SW 1271 (cell line): ENCODE results near the gene CES1.
"Not testable (repeated sequence)": the region's sequence is repeated elsewhere in the genome, so short reads cannot be mapped to it uniquely, and the experiment has no call there.

ENCODE experiments used
- DNase-seq, 2 experiments: peaks; one replicate each; lab custom pipeline; 2025; lab: John Stamatoyannopoulos, UW

CES1 gene

DNA sequence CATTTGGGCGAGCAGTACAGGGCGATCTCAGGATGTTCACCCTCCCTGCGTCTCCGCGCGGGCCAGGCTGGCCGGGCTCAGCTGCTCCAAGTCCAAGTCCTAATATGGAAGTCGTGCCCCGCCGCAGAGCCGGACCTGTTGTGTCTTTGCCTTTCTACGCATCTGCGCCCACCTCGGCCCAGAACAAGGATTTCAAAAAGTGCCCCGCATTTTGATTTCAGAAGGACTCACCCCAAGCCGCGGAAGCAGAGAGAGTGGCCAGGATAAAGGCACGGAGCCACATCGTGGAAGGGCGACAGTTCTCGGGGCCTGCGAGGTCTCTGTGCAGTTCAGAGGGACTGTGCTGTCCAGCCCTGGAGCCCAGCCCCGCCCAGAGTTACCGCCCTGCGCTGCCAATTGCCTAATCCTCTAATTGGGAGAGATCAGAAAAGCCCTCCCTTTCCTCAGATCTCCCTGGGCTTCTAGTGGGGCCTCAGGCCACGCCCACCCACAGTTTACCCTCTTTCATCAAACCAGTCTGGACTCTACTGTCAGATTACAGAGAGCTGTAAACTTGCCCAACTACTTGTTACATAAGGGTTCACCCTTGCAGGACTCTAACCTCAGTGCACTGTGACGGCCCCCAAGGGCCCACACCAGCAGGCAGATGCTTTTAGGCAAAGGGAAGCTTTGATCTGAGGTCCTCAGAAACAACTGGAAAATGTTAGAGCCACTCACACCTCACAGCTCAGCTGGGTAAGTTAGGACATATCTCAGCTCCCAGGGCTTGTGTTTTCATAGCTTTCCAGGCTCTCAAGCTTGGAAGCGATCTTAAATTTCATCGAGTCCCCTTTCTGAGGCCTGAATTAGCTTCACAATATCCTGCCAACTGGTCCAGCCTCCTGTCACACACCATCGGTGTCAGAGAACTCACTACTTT, at the start of gene CES1:
Gene CES1 (minus strand): TSS at position 324 of the 919 bp plus-strand sequence. CDS start 41 bp downstream, at position 283.
- DNase-seq, result no peak

DNA sequence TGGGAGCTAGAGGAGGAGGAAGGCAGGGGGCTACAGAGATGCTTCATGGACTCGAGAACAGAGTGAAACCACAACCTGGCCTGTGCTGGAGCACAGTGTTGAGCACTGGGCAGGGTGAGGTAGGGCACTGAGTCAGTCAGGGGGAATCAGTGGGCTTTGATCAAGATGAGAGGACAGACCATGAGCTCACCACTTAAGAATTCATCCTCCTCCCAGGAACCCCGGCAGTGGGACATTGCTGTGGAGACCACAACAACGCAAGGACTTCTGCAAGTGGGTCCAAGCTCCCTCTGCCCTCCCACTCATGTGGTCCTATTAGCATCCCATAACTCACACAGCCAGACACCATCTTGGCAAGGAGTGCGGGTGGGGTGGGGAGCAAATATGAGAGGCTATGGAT, 44.0 kb upstream of the CES1 start:
- DNase-seq, result no peak

DNA sequence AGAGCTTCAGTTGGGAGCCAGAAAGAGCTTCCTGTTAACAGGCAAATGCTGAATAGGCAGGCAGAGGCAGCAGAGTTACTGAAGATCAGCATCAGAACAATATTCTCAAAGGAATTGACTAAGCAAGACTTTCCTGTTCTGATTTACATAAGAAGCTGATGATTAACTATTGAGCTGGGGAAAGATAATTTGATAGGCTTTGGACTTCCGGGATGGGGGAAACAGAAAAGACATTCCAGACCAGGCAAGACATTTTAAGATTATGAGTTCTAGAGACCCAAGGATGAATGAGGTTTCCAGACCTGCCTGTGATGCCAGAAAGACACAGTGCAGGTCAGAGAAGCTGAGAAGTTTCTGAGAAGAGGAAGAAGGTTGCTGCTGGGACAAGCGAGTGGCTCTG, 42.4 kb upstream of the CES1 start, which contains the start of gene CES5A:
Gene CES5A (minus strand): TSS at position 101 of the 400 bp plus-strand sequence. CDS start 152 bp downstream, outside the sequence.
- DNase-seq, result no peak

DNA sequence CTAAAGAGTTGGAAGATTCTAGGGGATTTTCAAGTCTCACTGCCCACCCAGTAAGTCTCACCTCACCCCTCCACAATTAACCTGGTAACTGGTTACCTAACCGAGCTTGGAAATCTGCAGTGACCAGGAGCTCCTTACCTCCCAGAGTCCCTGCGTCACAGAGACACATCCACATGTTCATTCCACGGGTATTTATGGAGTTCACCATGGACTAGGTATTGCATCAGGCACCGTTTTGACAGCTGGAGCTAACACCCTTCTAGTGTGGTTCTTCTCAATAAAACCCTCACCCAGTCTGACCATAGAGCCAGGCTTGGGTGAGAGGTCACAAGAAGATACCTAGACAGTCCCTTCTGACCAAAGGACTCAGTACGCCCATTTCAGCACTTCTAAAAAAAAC, 40.2 kb upstream of the CES1 start:
- no peak for DNase-seq

DNA sequence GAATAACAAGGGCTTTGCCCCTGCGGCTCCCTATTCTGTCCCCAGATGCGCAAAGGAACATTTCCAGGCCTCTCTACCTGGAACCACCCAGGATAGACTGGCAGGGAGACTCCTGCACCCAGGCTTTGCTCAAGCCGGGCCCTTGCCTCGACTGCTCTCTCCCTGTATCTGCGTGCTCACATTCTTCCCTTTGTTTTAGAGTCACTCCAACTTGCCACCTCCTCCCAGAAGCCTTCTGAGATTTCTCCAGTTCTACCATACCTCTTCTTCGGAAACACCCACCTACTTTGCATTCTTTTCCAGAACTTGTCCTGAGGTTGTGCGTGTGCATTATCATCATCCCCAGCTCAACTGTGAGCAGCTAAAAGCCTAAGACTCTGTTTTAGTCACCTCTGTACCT, 39.2 kb upstream of the CES1 start:
- no peak for DNase-seq

DNA sequence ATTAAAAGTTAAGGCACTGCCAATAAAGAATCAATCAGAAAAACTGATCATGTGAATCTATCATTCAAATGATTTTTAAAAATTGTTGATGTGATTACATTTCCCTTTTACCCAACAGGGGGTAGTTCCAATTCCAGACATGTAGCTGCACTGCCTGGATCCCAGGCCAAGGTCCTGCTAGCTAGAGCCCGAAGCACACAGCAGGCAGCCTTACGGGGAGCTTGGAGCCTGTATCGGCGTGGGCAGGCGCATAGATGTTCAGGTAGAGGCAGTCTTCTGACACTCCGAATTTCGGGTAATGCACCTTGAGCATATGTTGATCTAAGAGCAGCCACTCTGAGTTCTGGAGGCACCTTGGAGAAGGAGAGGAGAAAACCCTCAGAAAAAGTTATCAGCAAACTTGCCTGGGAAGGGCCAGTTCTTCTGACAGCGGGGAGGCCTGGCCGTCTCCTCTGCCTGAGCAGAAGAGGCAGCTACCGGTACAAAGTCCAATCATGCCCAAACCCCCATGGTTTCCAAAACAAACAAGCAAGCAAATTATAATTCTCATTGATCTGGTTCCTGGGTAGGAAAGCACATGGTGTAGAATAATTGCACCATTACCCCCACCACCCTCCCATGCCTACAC, 38.6 kb upstream of the CES1 start:
- no peak for DNase-seq

DNA sequence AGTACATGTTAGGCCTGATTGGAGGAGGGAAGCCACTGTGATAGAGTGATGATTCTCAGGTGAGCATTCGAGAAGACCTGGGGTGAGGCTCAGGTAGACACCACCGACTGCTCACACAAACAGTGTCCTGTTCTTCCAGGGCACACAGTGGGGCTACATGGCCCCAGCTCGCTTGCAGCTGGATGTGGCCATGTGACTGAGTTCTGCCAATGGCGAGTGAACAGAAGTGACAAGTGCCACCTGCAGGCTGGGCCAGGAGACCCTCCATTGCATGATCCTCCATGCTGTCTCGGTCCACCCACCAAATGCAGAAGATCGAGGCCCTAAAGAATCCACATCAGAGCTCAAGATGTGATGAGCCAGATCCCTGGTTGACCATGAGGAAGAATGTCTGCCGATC, 36.1 kb upstream of the CES1 start:
- DNase-seq, result no peak

DNA sequence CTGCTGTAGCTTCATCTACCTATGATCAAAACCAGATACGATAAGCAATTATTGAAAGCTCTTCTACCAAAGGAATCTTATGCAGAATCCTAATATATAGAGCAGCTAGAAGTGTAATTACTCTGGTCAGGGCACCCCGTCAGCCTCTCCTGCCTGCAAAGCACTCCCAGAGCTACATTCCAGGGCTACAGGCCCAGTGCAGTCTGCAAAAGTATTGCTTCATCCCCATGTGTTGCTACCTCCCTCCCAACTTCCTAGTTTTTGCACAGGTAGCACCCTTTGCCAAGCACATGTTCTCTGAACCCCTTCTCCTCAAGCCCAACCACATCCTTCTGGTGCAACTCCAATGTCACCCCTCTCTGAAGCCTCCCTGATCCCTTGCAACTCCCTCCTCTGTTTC, 35.2 kb upstream of the CES1 start:
- no peak for DNase-seq

DNA sequence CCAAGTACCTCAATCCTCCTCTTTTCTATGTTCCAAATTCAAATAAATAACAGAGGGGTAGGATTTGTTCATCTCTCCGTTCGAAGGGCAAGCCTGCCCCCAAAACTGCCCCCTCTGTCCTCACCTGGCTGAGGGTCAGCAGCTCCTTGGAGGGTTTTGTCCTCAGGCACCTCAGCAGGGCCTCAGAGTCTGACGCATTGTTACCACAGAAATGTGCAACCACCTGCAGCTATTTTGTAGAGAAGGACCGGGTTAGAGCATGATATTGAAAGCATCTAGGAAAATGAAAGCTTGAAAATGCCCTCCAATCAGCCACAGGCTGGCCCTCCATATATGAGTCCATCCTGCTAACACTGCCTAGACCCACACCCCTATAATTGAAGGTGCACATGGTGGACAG, 28.4 kb upstream of the CES1 start:
- DNase-seq, result no peak

DNA sequence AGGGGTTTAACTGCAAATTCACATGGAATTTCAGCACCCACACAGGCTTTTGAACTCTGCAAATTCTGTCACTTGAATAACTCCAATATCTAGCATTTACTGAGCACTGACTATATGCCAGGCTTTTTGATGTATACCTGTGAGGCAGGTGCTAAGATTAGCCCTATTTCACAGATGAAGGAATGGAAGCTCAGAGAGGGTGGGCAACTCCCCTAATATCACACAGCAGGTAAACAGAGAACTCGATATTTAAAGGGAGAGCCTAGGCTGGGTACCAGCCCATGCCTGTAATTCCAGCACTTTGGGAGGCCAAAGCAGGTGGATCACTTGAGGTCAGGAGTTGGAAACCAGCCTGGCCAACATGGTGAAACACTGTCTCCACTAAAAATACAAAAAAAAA, 24.8 kb upstream of the CES1 start:
- DNase-seq, result not testable (repeated sequence)

DNA sequence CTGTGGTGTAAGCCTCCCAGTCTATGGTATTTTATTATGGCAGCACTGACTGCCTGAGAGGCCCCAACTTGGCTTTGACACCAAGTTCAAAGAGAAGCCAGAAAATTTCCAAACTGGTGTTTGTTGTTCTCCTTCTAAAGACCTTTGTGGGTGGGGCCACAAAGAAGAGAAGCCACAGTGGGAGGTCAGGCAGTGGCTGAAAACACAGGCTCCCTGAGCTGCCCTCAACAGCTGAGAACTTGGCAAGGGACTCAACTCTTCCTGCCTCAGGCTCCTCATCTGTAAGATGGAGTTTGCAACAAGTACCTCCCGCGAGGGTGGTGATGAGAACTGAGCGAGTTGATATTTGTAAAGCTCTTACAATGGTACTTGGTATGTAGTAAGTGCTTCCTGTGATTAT, 24.1 kb upstream of the CES1 start:
- no peak for DNase-seq

DNA sequence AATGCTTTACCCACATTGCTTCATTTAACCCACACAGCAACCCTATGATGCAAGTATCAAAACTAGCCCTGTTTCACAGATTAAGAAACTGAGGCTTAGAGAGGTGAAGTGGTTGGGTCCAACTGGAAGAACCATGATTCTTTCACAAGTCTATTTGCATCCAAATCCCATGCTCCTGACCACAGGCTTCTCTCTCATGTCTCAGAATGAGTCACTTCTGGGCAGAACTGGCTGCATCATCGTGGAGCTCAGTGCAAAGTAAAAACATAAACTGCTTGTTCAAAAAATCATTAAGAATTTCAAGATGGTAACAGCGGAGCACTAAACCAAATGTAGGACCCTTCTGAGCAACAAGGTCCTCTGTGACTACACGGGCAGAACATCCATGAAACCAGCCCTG, 20.2 kb upstream of the CES1 start:
- DNase-seq, result no peak

DNA sequence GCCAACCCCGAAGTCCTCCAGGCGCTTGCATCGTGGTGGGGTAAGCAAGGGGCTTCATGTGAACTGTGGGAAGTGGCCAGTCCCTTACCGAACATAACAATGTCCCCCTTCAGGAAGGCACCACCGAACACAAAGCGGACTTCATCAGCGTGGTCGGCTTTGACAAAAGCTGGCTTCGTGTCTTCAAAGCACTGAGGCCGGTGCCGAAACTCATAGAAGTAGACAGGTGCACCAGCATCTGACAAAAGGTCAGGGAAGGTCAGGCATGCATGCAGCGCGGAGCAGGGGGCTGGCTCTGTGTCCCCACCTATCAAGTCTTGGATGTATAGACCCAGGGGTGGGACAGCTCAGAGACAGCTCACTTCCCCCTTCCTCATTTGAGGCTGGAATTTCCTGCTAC, 16.6 kb upstream of the CES1 start:
- DNase-seq, result no peak

DNA sequence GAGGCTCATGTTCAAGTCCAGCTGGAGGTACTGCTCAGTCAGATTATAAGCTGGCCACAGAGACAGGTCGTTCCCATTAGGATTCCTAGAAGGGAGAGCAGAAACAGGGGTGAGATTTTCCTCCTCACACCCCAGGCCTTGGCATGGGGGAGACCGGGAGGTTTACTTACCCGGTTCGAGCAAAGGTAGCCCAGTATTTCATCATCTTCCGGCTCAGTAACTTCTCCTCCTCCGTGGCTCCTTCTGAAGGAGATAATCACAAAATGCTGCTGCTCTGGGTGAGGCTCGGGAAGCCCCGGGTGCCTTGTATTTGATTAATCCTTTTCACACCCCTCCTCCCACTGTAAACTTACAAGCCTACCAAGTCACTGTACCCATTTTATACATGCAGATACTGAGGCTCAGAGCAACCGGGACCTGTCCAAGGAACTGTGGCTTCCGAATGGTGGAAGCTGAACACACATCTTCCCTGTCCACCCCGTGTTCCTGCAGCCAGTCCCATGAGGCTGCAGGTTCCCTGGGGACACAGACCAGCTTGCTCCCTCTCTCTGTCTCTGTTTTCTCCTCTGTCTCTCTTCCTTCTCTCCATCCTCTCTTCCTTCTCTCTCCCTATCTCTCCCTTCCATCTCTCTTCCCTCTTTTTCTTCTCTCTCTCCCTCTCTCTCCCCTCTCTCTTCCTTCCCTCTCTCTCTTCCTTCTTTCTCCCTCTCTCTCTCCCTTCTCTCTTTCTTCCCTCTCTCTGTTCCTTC, 13.9 kb upstream of the CES1 start:
- no peak for DNase-seq

DNA sequence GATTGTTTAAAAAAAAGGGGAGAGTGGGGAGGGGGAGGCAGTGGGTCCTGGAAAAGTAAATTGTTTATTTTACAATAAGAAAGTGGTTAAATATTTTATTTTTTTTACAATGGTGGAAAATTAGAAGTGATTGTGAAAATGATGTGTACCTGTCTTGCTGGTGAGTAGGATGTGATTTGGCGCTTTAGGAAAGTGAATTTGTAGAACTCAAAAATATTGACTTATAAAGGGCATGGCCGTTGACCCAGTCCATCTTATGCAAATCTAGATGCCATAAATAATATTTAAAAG, 10.2 kb upstream of the CES1 start:
- DNase-seq, result no peak

DNA sequence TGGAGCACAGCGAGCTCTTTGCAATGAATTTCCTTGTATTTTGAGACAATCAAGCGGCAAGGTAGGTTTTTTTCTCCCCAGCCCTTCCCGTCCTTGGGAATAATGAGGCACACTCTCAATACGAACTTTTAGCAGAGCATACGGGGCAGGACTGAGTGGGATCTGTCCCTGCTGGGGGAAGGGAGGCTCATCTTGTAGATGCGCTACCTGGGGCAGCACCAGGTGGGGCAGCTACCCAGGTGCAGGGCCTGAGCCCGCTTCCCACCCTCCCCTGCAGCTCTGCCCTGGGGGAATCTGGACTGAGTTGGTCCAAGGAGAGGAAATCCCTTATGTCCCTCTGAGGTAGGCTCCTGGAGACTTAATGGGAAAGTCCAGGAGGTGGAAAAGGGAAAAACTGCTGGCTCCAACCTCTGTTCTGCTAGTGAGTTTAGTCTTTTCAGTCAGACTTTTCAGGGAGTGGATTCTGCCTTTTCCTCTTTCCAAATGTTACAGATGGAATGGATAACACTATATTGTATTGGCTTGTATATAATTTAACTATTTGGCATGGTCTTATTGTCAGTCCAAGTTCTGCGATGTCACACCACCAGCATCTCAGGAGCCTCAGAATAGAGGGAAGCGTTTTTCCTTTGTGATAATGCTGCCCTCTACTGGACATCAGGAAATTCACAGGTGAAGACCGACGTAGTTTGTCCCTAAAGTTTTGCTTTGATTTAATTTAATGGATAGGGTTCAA, 9.6 kb upstream of the CES1 start:
- DNase-seq, result peak in 1 of 2 experiments; percentile 16

DNA sequence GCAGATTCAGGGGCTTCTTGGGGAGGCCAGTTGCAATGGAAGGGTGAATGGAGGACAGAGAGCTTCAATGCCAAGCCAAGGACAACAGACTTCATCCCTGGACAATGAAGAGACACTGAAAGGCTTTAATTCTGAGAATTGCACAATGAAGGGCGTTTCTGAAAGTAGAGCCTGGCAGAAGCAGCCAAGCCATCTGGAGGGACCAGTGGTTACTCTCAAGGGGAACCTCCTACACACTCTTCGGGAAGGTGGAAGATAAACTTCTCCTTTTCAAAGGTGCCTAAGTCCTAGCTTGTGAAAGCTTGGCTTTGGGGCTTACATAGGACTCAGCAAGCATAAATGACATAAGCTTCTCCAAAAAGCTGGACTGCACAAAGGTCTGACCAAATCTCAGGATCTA, 6.2 kb upstream of the CES1 start:
- no peak for DNase-seq

DNA sequence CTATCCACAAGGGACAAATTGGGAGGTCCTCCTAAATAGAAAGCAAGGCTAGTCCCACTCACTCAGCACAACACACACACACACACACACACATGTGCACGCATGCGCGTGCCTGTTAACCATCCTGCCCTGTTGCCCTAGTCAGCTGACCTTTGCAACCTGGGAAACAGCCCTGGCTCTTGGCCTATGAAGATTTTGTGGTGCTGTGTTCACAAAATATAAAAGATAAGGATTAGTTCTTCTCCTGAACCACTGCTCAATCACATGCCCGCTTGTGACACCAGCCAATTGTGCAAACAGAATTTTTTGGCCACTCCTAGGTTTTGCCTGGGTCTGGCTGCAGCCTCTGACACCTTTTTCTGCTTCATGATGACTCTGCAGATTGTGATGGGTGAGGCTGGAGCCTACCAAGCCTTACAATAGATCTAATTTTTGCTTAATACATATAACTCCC, 3.3 kb upstream of the CES1 start:
- no peak for DNase-seq

DNA sequence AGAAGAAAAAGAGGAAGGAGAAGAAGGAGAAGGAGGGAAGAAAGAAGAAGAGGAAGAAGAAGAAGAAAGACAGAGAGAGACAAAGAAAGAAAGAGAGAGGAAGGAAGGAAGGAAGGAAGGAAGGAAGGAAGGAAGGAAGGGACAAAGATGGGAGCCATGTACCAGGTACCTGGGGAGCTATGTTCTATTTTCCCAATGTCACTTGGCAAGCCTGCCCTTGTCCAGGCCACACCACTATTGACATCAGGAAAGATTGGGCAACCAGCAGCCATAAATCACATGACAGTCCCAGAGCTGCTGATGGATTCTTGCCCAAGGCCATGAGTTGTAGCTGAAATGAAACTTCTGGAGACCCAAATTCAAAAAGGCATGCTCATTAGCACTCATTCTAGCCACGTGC, 2.7 kb upstream of the CES1 start:
- no peak for DNase-seq

DNA sequence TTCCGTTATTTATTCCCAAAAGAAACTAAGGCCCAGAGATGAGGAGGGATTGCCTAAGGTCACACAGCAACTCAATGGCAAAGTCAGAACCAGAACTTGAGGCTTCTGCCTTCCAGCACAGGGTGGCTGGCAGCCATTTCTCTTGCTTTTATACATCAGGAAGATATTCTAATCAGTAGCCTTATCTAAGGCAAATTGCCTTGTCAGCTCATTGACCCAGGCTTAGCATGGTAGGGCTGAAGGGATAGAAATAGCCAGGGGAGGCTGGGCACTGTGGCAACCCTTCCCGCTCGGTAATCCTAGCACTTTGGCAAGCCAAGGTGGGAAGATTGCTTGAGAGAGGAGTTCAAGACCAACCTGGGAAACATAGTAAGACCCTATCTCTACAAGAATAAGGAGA, 2.3 kb upstream of the CES1 start:
- not testable (repeated sequence) for DNase-seq

DNA sequence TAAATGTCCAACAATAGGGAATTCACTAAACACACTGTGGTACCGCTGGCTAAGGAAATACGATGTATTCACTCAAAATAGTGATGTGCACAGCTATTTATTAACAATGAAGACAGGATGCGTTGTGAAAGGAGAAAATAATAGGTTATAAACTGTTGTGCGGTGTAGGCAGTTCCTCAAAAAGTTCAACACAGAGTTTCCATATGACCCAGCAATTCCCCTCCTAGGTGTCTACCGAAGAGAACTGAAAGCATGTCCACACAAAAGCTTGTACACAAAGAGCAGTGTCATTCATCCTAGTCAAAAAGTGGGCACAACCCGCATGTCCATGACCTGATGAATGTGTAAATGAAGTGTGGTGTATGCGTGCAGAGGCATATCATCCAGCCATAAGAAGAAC, 1.2 kb upstream of the CES1 start:
- no peak for DNase-seq

DNA sequence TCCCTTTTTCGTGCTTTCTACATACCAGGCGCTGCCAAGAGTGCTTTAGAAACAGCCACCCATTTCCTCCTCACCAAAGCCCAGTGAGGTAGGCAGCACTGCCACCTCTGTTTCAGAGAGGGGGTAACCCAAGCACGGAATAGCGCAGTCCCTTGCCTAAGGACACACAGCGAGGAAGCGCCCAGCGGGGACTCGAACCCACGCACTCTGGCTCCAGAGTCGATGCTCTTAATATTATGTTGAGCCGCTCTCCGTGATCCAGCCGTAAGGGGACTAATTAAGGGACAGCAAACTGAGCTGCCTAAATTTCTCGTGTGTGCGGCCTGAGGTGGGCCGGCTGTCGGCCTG, 497 bp downstream of the CES1 start:
- no peak for DNase-seq
